Measurements from ENCODE around the gene CPPED1.
"Not testable (repeated sequence)": the region's sequence is repeated elsewhere in the genome, so short reads cannot be mapped to it uniquely, and the experiment has no call there.

The CPPED1 gene

GRCh38 chr16:12800817-12801216, 2.9 kb downstream of the CPPED1 start:
- no peak for DNase-seq (ENCODE audit: low spot score)
- TF ChIP-seq, protein P1, sequence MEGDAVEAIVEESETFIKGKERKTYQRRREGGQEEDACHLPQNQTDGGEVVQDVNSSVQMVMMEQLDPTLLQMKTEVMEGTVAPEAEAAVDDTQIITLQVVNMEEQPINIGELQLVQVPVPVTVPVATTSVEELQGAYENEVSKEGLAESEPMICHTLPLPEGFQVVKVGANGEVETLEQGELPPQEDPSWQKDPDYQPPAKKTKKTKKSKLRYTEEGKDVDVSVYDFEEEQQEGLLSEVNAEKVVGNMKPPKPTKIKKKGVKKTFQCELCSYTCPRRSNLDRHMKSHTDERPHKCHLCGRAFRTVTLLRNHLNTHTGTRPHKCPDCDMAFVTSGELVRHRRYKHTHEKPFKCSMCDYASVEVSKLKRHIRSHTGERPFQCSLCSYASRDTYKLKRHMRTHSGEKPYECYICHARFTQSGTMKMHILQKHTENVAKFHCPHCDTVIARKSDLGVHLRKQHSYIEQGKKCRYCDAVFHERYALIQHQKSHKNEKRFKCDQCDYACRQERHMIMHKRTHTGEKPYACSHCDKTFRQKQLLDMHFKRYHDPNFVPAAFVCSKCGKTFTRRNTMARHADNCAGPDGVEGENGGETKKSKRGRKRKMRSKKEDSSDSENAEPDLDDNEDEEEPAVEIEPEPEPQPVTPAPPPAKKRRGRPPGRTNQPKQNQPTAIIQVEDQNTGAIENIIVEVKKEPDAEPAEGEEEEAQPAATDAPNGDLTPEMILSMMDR (IDR thresholded peaks at IDR 0.05): no peak
- no peak overlapping the region for H3K4me3 ChIP-seq
- H3K27ac ChIP-seq: peak overlapping the region in 1 of 2 donors; percentile 84

- not testable (repeated sequence) for DNase-seq (ENCODE audit: low spot score); H3K4me3 ChIP-seq; H3K27ac ChIP-seq
Observed at GRCh38 chr16:12799996-12800395, 3.7 kb downstream of the CPPED1 start.

- no peak for DNase-seq (ENCODE audit: low spot score)
- H3K27ac ChIP-seq: peak overlapping the region in 1 of 2 donors; percentile 33
- H3K4me3 ChIP-seq: no peak overlapping the region
- TF ChIP-seq, protein P1 (IDR thresholded peaks at IDR 0.05): no peak
Observed at GRCh38 chr16:12798846-12799245, 4.8 kb downstream of the CPPED1 start.

DNA sequence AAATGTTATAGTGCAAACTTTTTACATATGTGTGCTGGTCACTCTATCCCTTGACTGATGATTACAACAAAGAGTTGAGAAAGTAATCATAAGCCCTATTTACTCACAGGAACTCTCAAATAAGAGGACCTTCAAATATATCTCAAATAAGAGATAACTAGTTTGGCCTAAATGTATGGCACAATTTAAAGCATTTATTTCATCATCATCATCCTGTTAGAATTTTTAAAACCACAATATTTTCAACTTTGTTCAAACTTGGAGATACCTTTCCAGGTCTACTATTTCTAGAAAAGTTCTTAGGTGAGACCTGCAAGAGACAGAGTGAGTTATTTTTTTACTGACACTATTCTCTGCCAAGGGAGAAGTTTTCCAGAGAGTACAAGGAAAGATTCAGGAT, 5.5 kb downstream of the CPPED1 start:
- TF ChIP-seq, protein P1 (IDR thresholded peaks at IDR 0.05): no peak
- Histone ChIP-seq H3K4me3 (no peak overlapping the region), H3K27ac (no peak overlapping the region)
- DNase-seq (ENCODE audit: low spot score): no peak

GRCh38 chr16:12796498-12796897, 7.2 kb downstream of the CPPED1 start:
- DNase-seq (ENCODE audit: low spot score): no peak
- Histone ChIP-seq H3K4me3 (no peak overlapping the region), H3K27ac (no peak overlapping the region)
- TF ChIP-seq, protein P1 (IDR thresholded peaks at IDR 0.05): no peak

GRCh38 chr16:12794486-12795387, 8.9 kb downstream of the CPPED1 start:
- TF ChIP-seq, protein P1 (IDR thresholded peaks at IDR 0.05): no peak
- no peak for DNase-seq (ENCODE audit: low spot score)
- H3K4me3 ChIP-seq: no peak overlapping the region
- peak overlapping the region in 1 of 2 donors; percentile 38 for H3K27ac ChIP-seq

- no peak for DNase-seq (ENCODE audit: low spot score)
- TF ChIP-seq, protein P1 (IDR thresholded peaks at IDR 0.05): no peak
- Histone ChIP-seq H3K4me3 (no peak overlapping the region), H3K27ac (no peak overlapping the region)
Observed at GRCh38 chr16:12793865-12794240, 9.8 kb downstream of the CPPED1 start.
